Nephron (organoid): ENCODE results near the gene HECW1.

Source experiments
- H3K27ac Mint-ChIP-seq, 3 experiments: 2 replicates each; pipeline ENCODE4 v1.8.0; 2020; ENCODE audit warnings: mixed read lengths in 3 of 3, mild to moderate bottlenecking in 2 of 3, moderate library complexity in 1 of 3
- H3K27me3 Mint-ChIP-seq: 2 replicates; pipeline ENCODE4 v1.8.0; 2021; ENCODE audit warnings: low read depth, mild to moderate bottlenecking, moderate library complexity, mixed read lengths
- H3K36me3 Mint-ChIP-seq: 2 replicates; pipeline ENCODE4 v1.8.0; 2020; ENCODE audit warnings: low read depth, mixed read lengths
- H3K4me1 Mint-ChIP-seq: 2 replicates; pipeline ENCODE4 v1.8.0; 2020; ENCODE audit warnings: mixed read lengths
- H3K4me3 Mint-ChIP-seq, 3 experiments: 2 replicates each; pipeline ENCODE4 v1.8.0; 2020; ENCODE audit warnings: mild to moderate bottlenecking in 3 of 3, mixed read lengths in 3 of 3, moderate library complexity in 2 of 3
- H3K9me3 Mint-ChIP-seq: 2 replicates; pipeline ENCODE4 v1.8.0; 2020; ENCODE audit warnings: mixed read lengths
- CTCF ChIP-seq, 3 experiments: fragments of 200-600 bp; sonication (generic); IDR thresholded peaks; one replicate each; pipeline ENCODE4 v1.5.0; 2021; ENCODE audit warnings: antibody characterized with exemption in 3 of 3; ENCODE audit not compliant: unreplicated experiment in 3 of 3

HECW1 gene

GRCh38 chr7:43385856-43386255, 273.4 kb downstream of the HECW1 start:
- H3K4me3 Mint-ChIP-seq = no peak overlapping the region
- no peaks in the 10 kb centered on the region for H3K36me3 Mint-ChIP-seq
- TF ChIP-seq CTCF (IDR thresholded peaks at IDR 0.05; ENCODE audit: unreplicated experiment in 3 of 3) = no peak
- H3K27ac Mint-ChIP-seq = no peak overlapping the region
- H3K27me3 Mint-ChIP-seq = peaks cover 3% of the 10 kb centered on the region
- peaks cover 4% of the 10 kb centered on the region for H3K9me3 Mint-ChIP-seq
- H3K4me1 Mint-ChIP-seq = no peaks in the 10 kb centered on the region

GRCh38 chr7:43387932-43388331, 275.5 kb downstream of the HECW1 start:
- Mint-ChIP-seq H3K4me1 (no peaks in the 10 kb centered on the region), H3K27me3 (peaks cover 3% of the 10 kb centered on the region), H3K27ac (peak overlapping the region in 1 of 3 experiments; percentile 18), H3K4me3 (no peak overlapping the region), H3K9me3 (peaks cover 4% of the 10 kb centered on the region), H3K36me3 (no peaks in the 10 kb centered on the region)
- no peak for TF ChIP-seq CTCF (IDR thresholded peaks at IDR 0.05; ENCODE audit: unreplicated experiment in 3 of 3)

GRCh38 chr7:43390576-43390975, 278.1 kb downstream of the HECW1 start:
- no peak for TF ChIP-seq CTCF (IDR thresholded peaks at IDR 0.05; ENCODE audit: unreplicated experiment in 3 of 3)
- H3K27ac Mint-ChIP-seq = peak overlapping the region; percentile 90 to 96 (median 95)
- no peak overlapping the region for H3K4me3 Mint-ChIP-seq
- H3K9me3 Mint-ChIP-seq = peaks cover 4% of the 10 kb centered on the region
- H3K4me1 Mint-ChIP-seq = no peaks in the 10 kb centered on the region
- no peaks in the 10 kb centered on the region for H3K36me3 Mint-ChIP-seq
- peaks cover 6% of the 10 kb centered on the region for H3K27me3 Mint-ChIP-seq

- peaks cover 10% of the 10 kb centered on the region for H3K27me3 Mint-ChIP-seq
- peak overlapping the region; percentile 80 to 95 (median 90) for H3K27ac Mint-ChIP-seq
- no peaks in the 10 kb centered on the region for H3K36me3 Mint-ChIP-seq
- peak in 1 of 3 experiments; percentile 12 for TF ChIP-seq CTCF (IDR thresholded peaks at IDR 0.05; ENCODE audit: unreplicated experiment in 3 of 3)
- no peak overlapping the region for H3K4me3 Mint-ChIP-seq
- H3K9me3 Mint-ChIP-seq = no peaks in the 10 kb centered on the region
- H3K4me1 Mint-ChIP-seq = no peaks in the 10 kb centered on the region
These were observed 279.1 kb downstream of the HECW1 start for GRCh38 chr7:43391518-43391917.

- no peak for TF ChIP-seq CTCF (IDR thresholded peaks at IDR 0.05; ENCODE audit: unreplicated experiment in 3 of 3)
- no peaks in the 10 kb centered on the region for H3K9me3 Mint-ChIP-seq
- no peaks in the 10 kb centered on the region for H3K36me3 Mint-ChIP-seq
- H3K27ac Mint-ChIP-seq = peak overlapping the region; percentile 26 to 90 (median 44)
- H3K4me3 Mint-ChIP-seq = no peak overlapping the region
- peaks cover 6% of the 10 kb centered on the region for H3K27me3 Mint-ChIP-seq
- no peaks in the 10 kb centered on the region for H3K4me1 Mint-ChIP-seq
These were observed 280.3 kb downstream of the HECW1 start for GRCh38 chr7:43392638-43393330.
